ENCODE results near the gene MAP6.

DNA sequence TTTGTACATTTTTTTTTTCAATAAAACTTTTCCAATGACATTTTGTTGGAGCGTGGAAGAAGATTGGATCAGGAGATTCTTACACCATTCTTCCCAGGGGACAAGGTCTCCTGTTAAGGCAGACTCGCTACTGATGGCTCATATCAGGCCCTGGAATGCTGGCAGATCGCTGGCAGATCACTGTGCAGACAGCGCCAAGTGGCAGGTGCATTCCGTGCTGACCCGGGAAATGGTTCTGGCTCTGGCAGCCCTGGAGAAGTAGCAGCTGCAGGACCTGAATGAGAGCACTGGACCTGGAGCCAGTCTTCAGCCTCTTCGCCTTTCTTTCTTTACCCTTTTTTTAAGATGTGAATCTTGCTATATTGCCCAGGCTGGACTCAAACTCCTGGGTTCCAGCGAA lies 96.1 kb downstream of the MAP6 start:
- TF ChIP-seq, protein P1, sequence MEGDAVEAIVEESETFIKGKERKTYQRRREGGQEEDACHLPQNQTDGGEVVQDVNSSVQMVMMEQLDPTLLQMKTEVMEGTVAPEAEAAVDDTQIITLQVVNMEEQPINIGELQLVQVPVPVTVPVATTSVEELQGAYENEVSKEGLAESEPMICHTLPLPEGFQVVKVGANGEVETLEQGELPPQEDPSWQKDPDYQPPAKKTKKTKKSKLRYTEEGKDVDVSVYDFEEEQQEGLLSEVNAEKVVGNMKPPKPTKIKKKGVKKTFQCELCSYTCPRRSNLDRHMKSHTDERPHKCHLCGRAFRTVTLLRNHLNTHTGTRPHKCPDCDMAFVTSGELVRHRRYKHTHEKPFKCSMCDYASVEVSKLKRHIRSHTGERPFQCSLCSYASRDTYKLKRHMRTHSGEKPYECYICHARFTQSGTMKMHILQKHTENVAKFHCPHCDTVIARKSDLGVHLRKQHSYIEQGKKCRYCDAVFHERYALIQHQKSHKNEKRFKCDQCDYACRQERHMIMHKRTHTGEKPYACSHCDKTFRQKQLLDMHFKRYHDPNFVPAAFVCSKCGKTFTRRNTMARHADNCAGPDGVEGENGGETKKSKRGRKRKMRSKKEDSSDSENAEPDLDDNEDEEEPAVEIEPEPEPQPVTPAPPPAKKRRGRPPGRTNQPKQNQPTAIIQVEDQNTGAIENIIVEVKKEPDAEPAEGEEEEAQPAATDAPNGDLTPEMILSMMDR (IDR thresholded peaks at IDR 0.05; ENCODE audit: insufficient read depth, low read length, poor library complexity, severe bottlenecking): no peak
- no peak for TF ChIP-seq EZH2phosphoT487 (conservative IDR thresholded peaks at IDR 0.05; ENCODE audit: low read length)

All from SU-DHL-6 (cell line).